Nephron (organoid): ENCODE measurements around the gene ELOB.

ENCODE experiments used
- H3K27ac Mint-ChIP-seq, 3 experiments: 2 replicates each; pipeline ENCODE4 v1.8.0; 2020; ENCODE audit warnings: mixed read lengths in 3 of 3, mild to moderate bottlenecking in 2 of 3, moderate library complexity in 1 of 3
- H3K27me3 Mint-ChIP-seq: 2 replicates; pipeline ENCODE4 v1.8.0; 2021; ENCODE audit warnings: low read depth, mild to moderate bottlenecking, moderate library complexity, mixed read lengths
- H3K36me3 Mint-ChIP-seq: 2 replicates; pipeline ENCODE4 v1.8.0; 2020; ENCODE audit warnings: low read depth, mixed read lengths
- H3K4me1 Mint-ChIP-seq: 2 replicates; pipeline ENCODE4 v1.8.0; 2020; ENCODE audit warnings: mixed read lengths
- H3K4me3 Mint-ChIP-seq, 3 experiments: 2 replicates each; pipeline ENCODE4 v1.8.0; 2020; ENCODE audit warnings: mild to moderate bottlenecking in 3 of 3, mixed read lengths in 3 of 3, moderate library complexity in 2 of 3
- H3K9me3 Mint-ChIP-seq: 2 replicates; pipeline ENCODE4 v1.8.0; 2020; ENCODE audit warnings: mixed read lengths
- TF ChIP-seq, protein P1 (sequence below), 3 experiments: fragments of 200-600 bp; sonication (generic); IDR thresholded peaks; one replicate each; pipeline ENCODE4 v1.5.0; 2021; ENCODE audit warnings: antibody characterized with exemption in 3 of 3; ENCODE audit not compliant: unreplicated experiment in 3 of 3

The ELOB gene

GRCh38 chr16:2804728-2805127 is 27.6 kb upstream of the ELOB start:
- Mint-ChIP-seq H3K4me1 (no peaks in the 10 kb centered on the region), H3K27me3 (peaks cover 26% of the 10 kb centered on the region), H3K4me3 (no peak overlapping the region), H3K36me3 (peaks cover 7% of the 10 kb centered on the region), H3K9me3 (peaks cover 44% of the 10 kb centered on the region), H3K27ac (no peak overlapping the region)
- TF ChIP-seq, protein P1, sequence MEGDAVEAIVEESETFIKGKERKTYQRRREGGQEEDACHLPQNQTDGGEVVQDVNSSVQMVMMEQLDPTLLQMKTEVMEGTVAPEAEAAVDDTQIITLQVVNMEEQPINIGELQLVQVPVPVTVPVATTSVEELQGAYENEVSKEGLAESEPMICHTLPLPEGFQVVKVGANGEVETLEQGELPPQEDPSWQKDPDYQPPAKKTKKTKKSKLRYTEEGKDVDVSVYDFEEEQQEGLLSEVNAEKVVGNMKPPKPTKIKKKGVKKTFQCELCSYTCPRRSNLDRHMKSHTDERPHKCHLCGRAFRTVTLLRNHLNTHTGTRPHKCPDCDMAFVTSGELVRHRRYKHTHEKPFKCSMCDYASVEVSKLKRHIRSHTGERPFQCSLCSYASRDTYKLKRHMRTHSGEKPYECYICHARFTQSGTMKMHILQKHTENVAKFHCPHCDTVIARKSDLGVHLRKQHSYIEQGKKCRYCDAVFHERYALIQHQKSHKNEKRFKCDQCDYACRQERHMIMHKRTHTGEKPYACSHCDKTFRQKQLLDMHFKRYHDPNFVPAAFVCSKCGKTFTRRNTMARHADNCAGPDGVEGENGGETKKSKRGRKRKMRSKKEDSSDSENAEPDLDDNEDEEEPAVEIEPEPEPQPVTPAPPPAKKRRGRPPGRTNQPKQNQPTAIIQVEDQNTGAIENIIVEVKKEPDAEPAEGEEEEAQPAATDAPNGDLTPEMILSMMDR (IDR thresholded peaks at IDR 0.05; ENCODE audit: unreplicated experiment in 3 of 3): no peak

DNA sequence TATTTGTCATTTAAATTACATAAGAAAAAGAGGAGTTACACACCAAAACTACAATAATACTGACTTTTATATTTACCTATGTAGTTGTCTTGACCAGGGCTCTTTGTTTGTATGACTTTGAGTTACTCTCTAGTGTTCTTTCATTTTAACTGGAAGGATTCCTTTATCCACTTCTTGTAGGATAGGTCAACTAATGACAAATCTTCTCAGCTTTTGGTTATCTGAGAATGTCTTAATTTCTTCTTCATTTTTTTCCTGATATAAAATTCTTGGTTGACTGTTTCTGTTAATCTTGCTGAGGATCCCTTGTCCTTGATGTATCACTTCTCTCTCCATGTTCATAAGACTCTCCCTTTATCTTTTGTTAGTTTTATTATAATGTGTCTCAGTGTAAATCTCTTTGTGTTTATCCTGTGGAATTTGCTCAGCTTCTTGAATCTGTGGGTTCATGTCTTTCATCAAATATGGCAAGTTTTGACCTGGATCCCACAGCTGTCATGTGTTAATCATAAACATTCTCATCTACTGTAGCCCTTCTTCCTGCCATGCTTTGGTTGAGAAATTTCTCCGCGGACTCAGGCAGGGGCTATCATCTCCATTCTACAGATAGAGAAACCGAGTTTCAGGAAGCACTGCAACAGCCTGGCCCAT is 26.6 kb upstream of the ELOB start:
- TF ChIP-seq, protein P1 (IDR thresholded peaks at IDR 0.05; ENCODE audit: unreplicated experiment in 3 of 3): no peak
- Mint-ChIP-seq H3K4me3 (no peak overlapping the region), H3K9me3 (peaks cover 35% of the 10 kb centered on the region)

GRCh38 chr16:2799859-2800226 is 22.8 kb upstream of the ELOB start:
- H3K9me3 Mint-ChIP-seq: peaks cover 18% of the 10 kb centered on the region
- no peak overlapping the region for H3K4me3 Mint-ChIP-seq
- H3K4me1 Mint-ChIP-seq: peaks cover 8% of the 10 kb centered on the region
- TF ChIP-seq, protein P1 (IDR thresholded peaks at IDR 0.05; ENCODE audit: unreplicated experiment in 3 of 3): no peak
- no peak overlapping the region for H3K27ac Mint-ChIP-seq
- H3K27me3 Mint-ChIP-seq: peaks cover 9% of the 10 kb centered on the region
- peaks cover 4% of the 10 kb centered on the region for H3K36me3 Mint-ChIP-seq

More for the DNA sequence above, 26.6 kb upstream of the ELOB start:
- Mint-ChIP-seq H3K27ac (no peak overlapping the region), H3K4me1 (no peaks in the 10 kb centered on the region), H3K36me3 (peaks cover 7% of the 10 kb centered on the region), H3K27me3 (peaks cover 22% of the 10 kb centered on the region)

GRCh38 chr16:2799205-2799858 is 22.3 kb upstream of the ELOB start:
- peaks cover 16% of the 10 kb centered on the region for H3K9me3 Mint-ChIP-seq
- H3K27me3 Mint-ChIP-seq: peaks cover 9% of the 10 kb centered on the region
- no peak overlapping the region for H3K27ac Mint-ChIP-seq
- peaks cover 4% of the 10 kb centered on the region for H3K36me3 Mint-ChIP-seq
- peaks cover 8% of the 10 kb centered on the region for H3K4me1 Mint-ChIP-seq
- no peak overlapping the region for H3K4me3 Mint-ChIP-seq
- TF ChIP-seq, protein P1 (IDR thresholded peaks at IDR 0.05; ENCODE audit: unreplicated experiment in 3 of 3): no peak

GRCh38 chr16:2798723-2799204 is 21.7 kb upstream of the ELOB start:
- Mint-ChIP-seq H3K36me3 (peaks cover 2% of the 10 kb centered on the region), H3K9me3 (peaks cover 10% of the 10 kb centered on the region), H3K4me3 (no peak overlapping the region), H3K27me3 (peaks cover 9% of the 10 kb centered on the region), H3K27ac (no peak overlapping the region), H3K4me1 (peaks cover 8% of the 10 kb centered on the region)
- TF ChIP-seq, protein P1 (IDR thresholded peaks at IDR 0.05; ENCODE audit: unreplicated experiment in 3 of 3): no peak
